Parathyroid adenoma (tissue), 2 donors: ENCODE results near the gene ZNF296.

ENCODE experiments used
- H2AFZ ChIP-seq: fragments of 300-600 bp; sonication (generic); one replicate; pipeline ENCODE4 v1.7.0; 2017; ENCODE audit warnings: antibody characterized with exemption, mild to moderate bottlenecking
- H3K27ac ChIP-seq: fragments of 300-600 bp; sonication (generic); one replicate; pipeline ENCODE4 v1.7.0; 2017
- H3K27me3 ChIP-seq: fragments of 300-600 bp; sonication (generic); one replicate; pipeline ENCODE4 v1.7.0; 2017; ENCODE audit warnings: low read length; ENCODE audit not compliant: control insufficient read depth, insufficient read depth
- H3K36me3 ChIP-seq: fragments of 300-600 bp; sonication (generic); one replicate; pipeline ENCODE4 v1.7.0; 2017; ENCODE audit warnings: low read length; ENCODE audit not compliant: control insufficient read depth, insufficient read depth
- H3K4me1 ChIP-seq: fragments of 300-600 bp; sonication (generic); one replicate; pipeline ENCODE4 v1.7.0; 2017; ENCODE audit warnings: control low read depth
- H3K4me2 ChIP-seq: fragments of 300-600 bp; sonication (generic); one replicate; pipeline ENCODE4 v1.7.0; 2017; ENCODE audit warnings: low read length
- H3K4me3 ChIP-seq: fragments of 300-600 bp; sonication (generic); one replicate; pipeline ENCODE4 v1.7.0; 2017; ENCODE audit warnings: low read depth, low read length
- H3K79me2 ChIP-seq: fragments of 300-600 bp; sonication (generic); one replicate; pipeline ENCODE4 v1.7.0; 2017; ENCODE audit warnings: control low read depth
- H3K9ac ChIP-seq: fragments of 300-600 bp; sonication (generic); one replicate; pipeline ENCODE4 v1.7.0; 2017; ENCODE audit warnings: mild to moderate bottlenecking
- H3K9me3 ChIP-seq: fragments of 300-600 bp; sonication (generic); one replicate; pipeline ENCODE4 v1.7.0; 2017; ENCODE audit warnings: low read length; ENCODE audit not compliant: control insufficient read depth
- CTCF ChIP-seq: fragments of 300-600 bp; sonication (generic); IDR thresholded peaks from one replicate; pipeline ENCODE4 v1.7.0; 2017; ENCODE audit warnings: antibody characterized with exemption, mild to moderate bottlenecking
- donor health status: primary hyperparathyroidism.

ZNF296 gene

GRCh38 chr19:45071969-45072790 lies 4.1 kb downstream of the ZNF296 start:
- Histone ChIP-seq H3K4me2 (no peak overlapping the region), H3K4me1 (peaks cover 5% of the 10 kb centered on the region), H3K9ac (no peak overlapping the region), H3K27me3 (no peaks in the 10 kb centered on the region), H3K27ac (no peak overlapping the region), H2AFZ (no peak overlapping the region), H3K36me3 (no peaks in the 10 kb centered on the region), H3K4me3 (no peak overlapping the region), H3K9me3 (no peaks in the 10 kb centered on the region), H3K79me2 (no peaks in the 10 kb centered on the region)
- no peak for TF ChIP-seq CTCF

GRCh38 chr19:45071545-45071938 lies 4.7 kb downstream of the ZNF296 start:
- no peak for TF ChIP-seq CTCF
- no peaks in the 10 kb centered on the region for H3K36me3 ChIP-seq

GRCh38 chr19:45070861-45071544 lies 5.3 kb downstream of the ZNF296 start:
- Histone ChIP-seq H3K27ac (no peak overlapping the region), H3K79me2 (no peaks in the 10 kb centered on the region), H2AFZ (no peak overlapping the region), H3K4me3 (no peak overlapping the region), H3K27me3 (no peaks in the 10 kb centered on the region), H3K9me3 (no peaks in the 10 kb centered on the region), H3K4me1 (no peaks in the 10 kb centered on the region), H3K36me3 (no peaks in the 10 kb centered on the region), H3K9ac (no peak overlapping the region), H3K4me2 (no peak overlapping the region)
- TF ChIP-seq CTCF = no peak

More at GRCh38 chr19:45071545-45071938, 4.7 kb downstream of the ZNF296 start:
- Histone ChIP-seq H3K4me1 (no peaks in the 10 kb centered on the region), H3K79me2 (no peaks in the 10 kb centered on the region), H3K4me2 (no peak overlapping the region), H3K9ac (no peak overlapping the region), H3K27ac (no peak overlapping the region), H3K27me3 (no peaks in the 10 kb centered on the region), H3K9me3 (no peaks in the 10 kb centered on the region), H3K4me3 (no peak overlapping the region), H2AFZ (no peak overlapping the region)

GRCh38 chr19:45070214-45070613 lies 6.1 kb downstream of the ZNF296 start:
- Histone ChIP-seq H3K9ac (no peak overlapping the region), H3K4me1 (no peaks in the 10 kb centered on the region), H3K27ac (no peak overlapping the region), H3K4me3 (no peak overlapping the region), H3K9me3 (no peaks in the 10 kb centered on the region), H3K4me2 (no peak overlapping the region), H3K27me3 (no peaks in the 10 kb centered on the region), H3K36me3 (no peaks in the 10 kb centered on the region), H2AFZ (no peak overlapping the region), H3K79me2 (no peaks in the 10 kb centered on the region)
- no peak for TF ChIP-seq CTCF
